Measurements from ENCODE around the gene DPCD. TPM values are rescaled to one million over a fixed set of nuclear protein-coding genes. Genes with fewer than 3 reads are reported as not detected.

DPCD gene
- total RNA-seq (2022; extraction: Qiagen RNA extraction; ENCODE audit: low read depth), result 31.8 to 38.8 TPM (median 34.4 TPM) in 5 replicates

GRCh38 chr10:101587725-101588653, at the start of gene DPCD, which contains the start of gene POLL:
Gene DPCD (plus strand): TSS chr10:101588321. CDS start chr10:101588337, 16 bp downstream.
Gene POLL (minus strand): TSS chr10:101588257. CDS start chr10:101587360, 897 bp downstream.

Other genes with a start within 250 kb of the DPCD start
- gene BTRC, start 234.2 kb upstream of the DPCD start, total RNA-seq (2022; extraction: Qiagen RNA extraction; ENCODE audit: low read depth), result 8.6 to 12.0 TPM (median 11.2 TPM) in 5 replicates
- 13.0 to 18.7 TPM (median 15.8 TPM) in 5 replicates for gene POLL, start 64 bp upstream of the DPCD start, total RNA-seq (2022; extraction: Qiagen RNA extraction; ENCODE audit: low read depth)
- gene FBXW4, start 106.8 kb downstream of the DPCD start, total RNA-seq (2022; extraction: Qiagen RNA extraction; ENCODE audit: low read depth), result 18.0 to 23.6 TPM (median 21.2 TPM) in 5 replicates
- 0.09 to 0.27 TPM in 2 of 5 replicates, not detected in the others for gene FGF8, start 187.8 kb downstream of the DPCD start, total RNA-seq (2022; extraction: Qiagen RNA extraction; ENCODE audit: low read depth)
- gene NPM3, start 195.1 kb downstream of the DPCD start, total RNA-seq (2022; extraction: Qiagen RNA extraction; ENCODE audit: low read depth), result 99.8 to 127 TPM (median 116 TPM) in 5 replicates
- gene OGA, start 230.1 kb downstream of the DPCD start, total RNA-seq (2022; extraction: Qiagen RNA extraction; ENCODE audit: low read depth), result 59.3 to 95.2 TPM (median 67.7 TPM) in 5 replicates